SK-N-SH treated with all-trans-retinoic acid at 6 μM for 48 hours (cell line): Measurements from ENCODE around the gene INHBC.
"Not testable (repeated sequence)": the region's sequence is repeated elsewhere in the genome, so short reads cannot be mapped to it uniquely, and the experiment has no call there.

Source experiments
- ATAC-seq: fragments of 200-7000 bp; cut with Tn5 transposase; 3 replicates; pipeline ENCODE4 v1.9.1; 2020; ENCODE audit warnings: mild to moderate bottlenecking, moderate library complexity
- ARNTL ChIP-seq: fragments of 450-650 bp; formaldehyde crosslinking; IDR thresholded peaks from 2 replicates; pipeline ENCODE4 v1.5.0; 2020; ENCODE audit warnings: low read depth, mild to moderate bottlenecking, moderate library complexity, borderline replicate concordance
- BACH2 ChIP-seq: fragments of 250-450 bp; sonication (Bioruptor Pico); IDR thresholded peaks from 2 replicates; pipeline ENCODE4 v1.9.0; 2021; ENCODE audit warnings: mild to moderate bottlenecking, borderline replicate concordance
- CSDC2 ChIP-seq: fragments of 250-450 bp; sonication (Bioruptor Pico); IDR thresholded peaks from 2 replicates; pipeline ENCODE4 v1.5.0; 2020; ENCODE audit warnings: mild to moderate bottlenecking, moderate library complexity
- ESRRG ChIP-seq: fragments of 250-450 bp; sonication (Bioruptor Pico); IDR thresholded peaks from 2 replicates; pipeline ENCODE4 v1.6.1; 2021; ENCODE audit warnings: mild to moderate bottlenecking
- GLIS3 ChIP-seq: fragments of 250-450 bp; sonication (Bioruptor Pico); IDR thresholded peaks from 2 replicates; pipeline ENCODE4 v1.5.0; 2020; ENCODE audit warnings: mild to moderate bottlenecking, moderate library complexity
- OSR1 ChIP-seq: fragments of 250-450 bp; sonication (Bioruptor Pico); IDR thresholded peaks from 2 replicates; pipeline ENCODE4 v1.8.0; 2022; ENCODE audit warnings: moderate library complexity, mild to moderate bottlenecking, inconsistent platforms
- PPARA ChIP-seq: fragments of 250-450 bp; sonication (Bioruptor Pico); IDR thresholded peaks from 2 replicates; pipeline ENCODE4 v1.5.0; 2020; ENCODE audit warnings: mild to moderate bottlenecking, borderline replicate concordance
- RARB ChIP-seq: fragments of 250-450 bp; sonication (Bioruptor Pico); IDR thresholded peaks from 2 replicates; pipeline ENCODE4 v1.8.0; 2021; ENCODE audit warnings: mild to moderate bottlenecking, moderate library complexity
- SNAI2 ChIP-seq: fragments of 250-450 bp; sonication (Bioruptor Pico); IDR thresholded peaks from 2 replicates; pipeline ENCODE4 v1.5.0; 2020; ENCODE audit warnings: mild to moderate bottlenecking, moderate library complexity
- TCF4 ChIP-seq: fragments of 250-450 bp; sonication (Bioruptor Pico); IDR thresholded peaks from 2 replicates; pipeline ENCODE4 v1.8.0; 2021; ENCODE audit warnings: mild to moderate bottlenecking, moderate library complexity, borderline replicate concordance
- TOX ChIP-seq: fragments of 250-450 bp; sonication (Bioruptor Pico); IDR thresholded peaks from 2 replicates; pipeline ENCODE4 v1.8.0; 2021; ENCODE audit warnings: mild to moderate bottlenecking, moderate library complexity, borderline replicate concordance
- ZC3H10 ChIP-seq: fragments of 250-450 bp; sonication (Bioruptor Pico); IDR thresholded peaks from 2 replicates; pipeline ENCODE4 v1.5.1; 2021; ENCODE audit warnings: mild to moderate bottlenecking, moderate library complexity
- ZFP3 ChIP-seq: fragments of 250-450 bp; sonication (Bioruptor Pico); IDR thresholded peaks from 2 replicates; pipeline ENCODE4 v1.5.0; 2020; ENCODE audit warnings: mild to moderate bottlenecking, moderate library complexity
- ZNF565 ChIP-seq: fragments of 450-650 bp; formaldehyde crosslinking; conservative IDR thresholded peaks from 2 replicates; pipeline ENCODE4 v1.5.0; 2020; ENCODE audit warnings: low read depth, mild to moderate bottlenecking, moderate library complexity
- ZNF70 ChIP-seq: fragments of 450-650 bp; formaldehyde crosslinking; IDR thresholded peaks from 2 replicates; pipeline ENCODE4 v1.5.0; 2020; ENCODE audit warnings: mild to moderate bottlenecking, moderate library complexity
- ZNF8 ChIP-seq: fragments of 450-650 bp; formaldehyde crosslinking; IDR thresholded peaks from 2 replicates; pipeline ENCODE4 v1.5.0; 2020; ENCODE audit warnings: mild to moderate bottlenecking, moderate library complexity
- TF ChIP-seq, protein P1 (sequence below): fragments of 250-450 bp; sonication (Bioruptor Pico); IDR thresholded peaks from 2 replicates; pipeline ENCODE4 v1.8.0; 2020; ENCODE audit warnings: mild to moderate bottlenecking, moderate library complexity, borderline replicate concordance
- TF ChIP-seq, protein P2 (sequence below): fragments of 250-450 bp; sonication (Bioruptor Pico); IDR thresholded peaks from 2 replicates; pipeline ENCODE4 v1.8.0; 2021; ENCODE audit warnings: low read depth, mild to moderate bottlenecking, moderate library complexity, borderline replicate concordance
- TF ChIP-seq, protein P3 (sequence below): fragments of 250-450 bp; sonication (Bioruptor Pico); IDR thresholded peaks from 2 replicates; pipeline ENCODE4 v1.5.0; 2020; ENCODE audit warnings: mild to moderate bottlenecking, moderate library complexity

The INHBC gene

DNA sequence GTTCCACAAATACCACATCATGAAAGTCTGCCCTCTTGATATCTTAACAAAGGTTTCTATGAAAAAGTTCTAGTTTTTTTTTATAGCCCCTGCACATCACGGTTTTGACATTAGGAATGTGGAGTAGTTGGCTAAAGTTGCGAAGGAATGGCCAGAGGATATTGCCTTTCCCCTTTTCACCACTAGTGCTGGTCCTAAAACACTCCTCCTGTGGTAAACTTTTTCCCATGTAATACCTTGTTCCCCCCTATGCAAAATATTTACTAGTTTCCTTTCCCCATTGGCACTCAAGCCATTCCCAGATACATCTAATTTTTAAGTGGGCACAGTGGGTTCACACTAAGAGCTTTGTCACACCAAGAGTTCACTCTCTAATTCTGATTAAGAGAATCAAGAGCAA lies 37.1 kb upstream of the INHBC start:
- TF ChIP-seq GLIS3 (CRISPR knock-in tag) (no peak), ESRRG (CRISPR knock-in tag) (no peak)
- TF ChIP-seq, protein P1, sequence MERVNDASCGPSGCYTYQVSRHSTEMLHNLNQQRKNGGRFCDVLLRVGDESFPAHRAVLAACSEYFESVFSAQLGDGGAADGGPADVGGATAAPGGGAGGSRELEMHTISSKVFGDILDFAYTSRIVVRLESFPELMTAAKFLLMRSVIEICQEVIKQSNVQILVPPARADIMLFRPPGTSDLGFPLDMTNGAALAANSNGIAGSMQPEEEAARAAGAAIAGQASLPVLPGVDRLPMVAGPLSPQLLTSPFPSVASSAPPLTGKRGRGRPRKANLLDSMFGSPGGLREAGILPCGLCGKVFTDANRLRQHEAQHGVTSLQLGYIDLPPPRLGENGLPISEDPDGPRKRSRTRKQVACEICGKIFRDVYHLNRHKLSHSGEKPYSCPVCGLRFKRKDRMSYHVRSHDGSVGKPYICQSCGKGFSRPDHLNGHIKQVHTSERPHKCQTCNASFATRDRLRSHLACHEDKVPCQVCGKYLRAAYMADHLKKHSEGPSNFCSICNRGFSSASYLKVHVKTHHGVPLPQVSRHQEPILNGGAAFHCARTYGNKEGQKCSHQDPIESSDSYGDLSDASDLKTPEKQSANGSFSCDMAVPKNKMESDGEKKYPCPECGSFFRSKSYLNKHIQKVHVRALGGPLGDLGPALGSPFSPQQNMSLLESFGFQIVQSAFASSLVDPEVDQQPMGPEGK, result no peak
- ATAC-seq, result no peak

DNA sequence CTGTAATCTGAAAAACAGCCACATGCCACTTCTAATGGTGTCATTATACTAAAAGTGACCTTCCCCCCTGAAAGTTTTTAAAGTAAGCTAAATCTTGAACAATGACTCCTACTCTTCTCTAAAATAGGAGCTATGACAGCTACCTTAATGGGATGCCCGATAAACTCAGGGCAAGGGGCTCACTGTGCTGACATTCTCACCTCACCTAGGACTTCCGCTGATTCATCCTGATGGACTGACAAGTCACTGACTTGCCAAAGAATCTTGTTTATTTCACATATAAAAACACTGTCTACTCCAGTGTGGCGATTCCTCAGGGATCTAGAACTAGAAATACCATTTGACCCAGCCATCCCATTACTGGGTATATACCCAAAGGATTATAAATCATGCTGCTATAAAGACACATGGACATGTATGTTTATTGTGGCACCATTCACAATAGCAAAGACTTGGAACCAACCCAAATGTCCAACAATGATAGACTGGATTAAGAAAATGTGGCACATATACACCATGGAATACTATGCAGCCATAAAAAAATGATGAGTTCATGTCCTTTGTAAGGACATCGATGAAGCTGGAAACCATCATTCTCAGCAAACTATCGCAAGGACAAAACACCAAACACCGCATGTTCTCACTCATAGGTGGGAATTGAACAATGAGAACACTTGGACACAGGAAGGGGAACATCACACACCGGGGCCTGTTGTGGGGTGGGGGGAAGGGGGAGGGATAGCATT lies 34.7 kb upstream of the INHBC start:
- ATAC-seq, result not testable (repeated sequence)

DNA sequence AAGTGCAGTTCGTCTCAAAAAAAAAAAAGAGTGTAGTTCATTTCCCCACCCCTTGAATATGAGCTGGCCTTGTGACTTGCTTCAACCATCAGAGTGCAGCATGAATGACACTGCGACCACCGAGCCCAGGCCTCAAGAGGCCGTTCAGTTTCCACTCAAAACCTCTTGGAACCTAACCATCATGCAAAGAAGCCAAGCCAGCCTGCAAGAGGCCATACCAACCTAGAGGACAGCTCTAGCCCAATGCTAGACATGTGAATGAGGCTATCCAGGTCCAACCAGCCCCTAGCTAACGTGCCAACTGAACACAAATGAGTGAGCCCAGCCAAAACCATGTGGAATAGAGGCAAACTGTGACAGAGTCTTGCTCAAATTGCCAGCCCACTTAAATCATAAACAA lies 33.4 kb upstream of the INHBC start:
- no peak for ATAC-seq
- TF ChIP-seq, protein P1, result no peak
- no peak for TF ChIP-seq ARNTL (CRISPR knock-in tag)
- no peak for TF ChIP-seq ZNF70 (CRISPR knock-in tag)
- no peak for TF ChIP-seq ZFP3
- TF ChIP-seq OSR1 (CRISPR knock-in tag), result no peak
- no peak for TF ChIP-seq PPARA (CRISPR knock-in tag)
- no peak for TF ChIP-seq CSDC2 (CRISPR knock-in tag)
- no peak for TF ChIP-seq TOX (CRISPR knock-in tag)
- no peak for TF ChIP-seq SNAI2
- TF ChIP-seq ZC3H10 (CRISPR knock-in tag), result no peak
- no peak for TF ChIP-seq RARB (CRISPR knock-in tag)
- TF ChIP-seq, protein P2, sequence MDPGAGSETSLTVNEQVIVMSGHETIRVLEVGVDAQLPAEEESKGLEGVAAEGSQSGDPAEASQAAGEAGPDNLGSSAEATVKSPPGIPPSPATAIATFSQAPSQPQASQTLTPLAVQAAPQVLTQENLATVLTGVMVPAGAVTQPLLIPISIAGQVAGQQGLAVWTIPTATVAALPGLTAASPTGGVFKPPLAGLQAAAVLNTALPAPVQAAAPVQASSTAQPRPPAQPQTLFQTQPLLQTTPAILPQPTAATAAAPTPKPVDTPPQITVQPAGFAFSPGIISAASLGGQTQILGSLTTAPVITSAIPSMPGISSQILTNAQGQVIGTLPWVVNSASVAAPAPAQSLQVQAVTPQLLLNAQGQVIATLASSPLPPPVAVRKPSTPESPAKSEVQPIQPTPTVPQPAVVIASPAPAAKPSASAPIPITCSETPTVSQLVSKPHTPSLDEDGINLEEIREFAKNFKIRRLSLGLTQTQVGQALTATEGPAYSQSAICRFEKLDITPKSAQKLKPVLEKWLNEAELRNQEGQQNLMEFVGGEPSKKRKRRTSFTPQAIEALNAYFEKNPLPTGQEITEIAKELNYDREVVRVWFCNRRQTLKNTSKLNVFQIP (CRISPR knock-in tag), result no peak
- TF ChIP-seq, protein P3, sequence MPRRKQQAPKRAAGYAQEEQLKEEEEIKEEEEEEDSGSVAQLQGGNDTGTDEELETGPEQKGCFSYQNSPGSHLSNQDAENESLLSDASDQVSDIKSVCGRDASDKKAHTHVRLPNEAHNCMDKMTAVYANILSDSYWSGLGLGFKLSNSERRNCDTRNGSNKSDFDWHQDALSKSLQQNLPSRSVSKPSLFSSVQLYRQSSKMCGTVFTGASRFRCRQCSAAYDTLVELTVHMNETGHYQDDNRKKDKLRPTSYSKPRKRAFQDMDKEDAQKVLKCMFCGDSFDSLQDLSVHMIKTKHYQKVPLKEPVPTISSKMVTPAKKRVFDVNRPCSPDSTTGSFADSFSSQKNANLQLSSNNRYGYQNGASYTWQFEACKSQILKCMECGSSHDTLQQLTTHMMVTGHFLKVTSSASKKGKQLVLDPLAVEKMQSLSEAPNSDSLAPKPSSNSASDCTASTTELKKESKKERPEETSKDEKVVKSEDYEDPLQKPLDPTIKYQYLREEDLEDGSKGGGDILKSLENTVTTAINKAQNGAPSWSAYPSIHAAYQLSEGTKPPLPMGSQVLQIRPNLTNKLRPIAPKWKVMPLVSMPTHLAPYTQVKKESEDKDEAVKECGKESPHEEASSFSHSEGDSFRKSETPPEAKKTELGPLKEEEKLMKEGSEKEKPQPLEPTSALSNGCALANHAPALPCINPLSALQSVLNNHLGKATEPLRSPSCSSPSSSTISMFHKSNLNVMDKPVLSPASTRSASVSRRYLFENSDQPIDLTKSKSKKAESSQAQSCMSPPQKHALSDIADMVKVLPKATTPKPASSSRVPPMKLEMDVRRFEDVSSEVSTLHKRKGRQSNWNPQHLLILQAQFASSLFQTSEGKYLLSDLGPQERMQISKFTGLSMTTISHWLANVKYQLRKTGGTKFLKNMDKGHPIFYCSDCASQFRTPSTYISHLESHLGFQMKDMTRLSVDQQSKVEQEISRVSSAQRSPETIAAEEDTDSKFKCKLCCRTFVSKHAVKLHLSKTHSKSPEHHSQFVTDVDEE (CRISPR knock-in tag), result no peak
- TF ChIP-seq ZNF565 (CRISPR knock-in tag), result no peak
- TF ChIP-seq GLIS3 (CRISPR knock-in tag), result no peak

DNA sequence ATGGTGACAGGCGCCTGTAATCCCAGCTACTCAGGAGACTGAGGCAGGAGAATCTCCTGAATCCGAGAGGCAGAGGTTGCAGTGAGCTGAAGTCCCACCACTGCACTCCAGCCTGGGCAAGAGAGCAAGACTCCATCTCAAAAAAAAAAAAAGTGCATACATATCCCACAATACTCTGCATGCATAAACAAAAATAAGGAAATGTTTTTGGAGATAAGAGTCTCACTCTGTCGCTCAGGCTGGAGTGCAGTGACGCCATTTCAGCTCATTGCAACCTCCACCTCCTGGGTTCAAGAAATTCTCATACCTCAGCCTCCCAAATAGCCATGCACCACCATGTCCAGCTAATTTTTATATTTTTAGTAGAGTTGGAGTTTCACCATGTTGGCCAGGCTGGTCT lies 32.4 kb upstream of the INHBC start:
- not testable (repeated sequence) for ATAC-seq

DNA sequence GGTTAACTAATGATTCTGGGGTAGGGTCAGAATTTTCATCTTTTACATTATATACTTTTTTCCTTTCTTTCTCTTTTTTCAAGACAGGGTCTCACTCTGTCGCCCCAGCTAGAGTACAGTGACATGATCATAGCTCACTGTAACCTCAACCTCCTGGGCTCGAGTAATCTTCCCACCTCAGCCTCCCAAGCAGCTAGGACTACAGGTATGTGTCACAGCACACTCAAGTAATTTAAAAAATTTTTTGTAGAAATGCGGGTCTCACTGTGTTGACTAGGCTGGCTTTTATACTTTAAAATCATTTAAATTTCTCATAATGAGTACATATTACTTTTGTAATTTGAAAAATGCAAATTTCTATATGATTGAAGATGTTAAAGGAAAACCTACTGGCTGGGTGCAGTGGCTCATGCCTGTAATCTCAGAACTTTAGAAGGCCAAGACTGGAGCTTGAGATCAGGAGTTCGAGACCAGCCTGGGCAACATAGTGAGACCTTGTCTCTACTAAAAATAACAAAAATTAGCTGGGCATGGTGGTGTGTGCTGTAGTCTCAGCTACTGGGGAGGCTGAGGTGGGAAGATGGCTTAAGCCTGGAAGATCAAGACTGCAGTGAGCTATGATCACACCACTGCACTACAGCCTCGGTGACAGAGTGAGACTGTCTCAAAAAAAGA lies 29.5 kb upstream of the INHBC start:
- ATAC-seq, result no peak
- TF ChIP-seq ZFP3, result no peak
- TF ChIP-seq ZNF8 (CRISPR knock-in tag), result no peak
- no peak for TF ChIP-seq RARB (CRISPR knock-in tag)
- TF ChIP-seq ARNTL (CRISPR knock-in tag), result no peak
- TF ChIP-seq GLIS3 (CRISPR knock-in tag), result no peak
- TF ChIP-seq ESRRG (CRISPR knock-in tag), result no peak
- no peak for TF ChIP-seq ZC3H10 (CRISPR knock-in tag)
- TF ChIP-seq ZNF565 (CRISPR knock-in tag), result no peak
- TF ChIP-seq, protein P1, result no peak
- no peak for TF ChIP-seq TCF4 (CRISPR knock-in tag)
- no peak for TF ChIP-seq SNAI2
- TF ChIP-seq, protein P3 (CRISPR knock-in tag), result no peak
- no peak for TF ChIP-seq PPARA (CRISPR knock-in tag)
- no peak for TF ChIP-seq BACH2
